IMR-90 (cell line): ENCODE data around the gene CDC42BPA. TPM values are rescaled to one million over a fixed set of nuclear protein-coding genes. Genes with fewer than 3 reads are reported as not detected.

ENCODE experiments used
- ATAC-seq: fragments of 200-7000 bp; cut with Tn5 transposase; 2 replicates; pipeline ENCODE4 v1.9.1; 2020; ENCODE audit warnings: low read depth, mild to moderate bottlenecking, moderate library complexity
- BruUV-seq: library from RNA; stranded (reverse); fragments of 400-500 nt; replicated peaks from 2 replicates; lab custom pipeline; 2021; lab: Mats Ljungman, UMichigan
- CTCF ChIA-PET: fragments of 300-600 bp; formaldehyde crosslinking; extraction: SDS; loops from one replicate; lab custom pipeline; 2021; ENCODE audit warnings: antibody characterized with exemption; lab: Yijun Ruan, JAX
- POLR2A ChIA-PET: fragments of 300-600 bp; sonication (Branson Sonifier 250); formaldehyde crosslinking; loops from one replicate; lab custom pipeline; 2022; ENCODE audit warnings: antibody characterized with exemption; ENCODE audit not compliant: unreplicated experiment; lab: Charles Lee
- DNase-seq: peaks from one replicate; pipeline ENCODE4 v3.0.0; 2013
- H2AFZ ChIP-seq: replicated peaks from 2 replicates; pipeline ENCODE3; 2013; ENCODE audit warnings: low read length, mild to moderate bottlenecking; ENCODE audit not compliant: poor library complexity
- H2AK5ac ChIP-seq: 2 replicates; pipeline ENCODE4 v1.6.1; 2013; ENCODE audit warnings: low read depth, low read length, inconsistent platforms
- H2AK9ac ChIP-seq: replicated peaks from 2 replicates; pipeline ENCODE3; 2013; ENCODE audit warnings: mild to moderate bottlenecking, low read depth, low read length, moderate library complexity; ENCODE audit not compliant: poor library complexity
- H2BK120ac ChIP-seq: 2 replicates; pipeline ENCODE4 v1.6.1; 2013; ENCODE audit warnings: low read depth, low read length, inconsistent platforms
- H2BK15ac ChIP-seq: 3 replicates; pipeline ENCODE4 v1.6.1; 2013; ENCODE audit warnings: low read depth, low read length, inconsistent platforms
- H2BK20ac ChIP-seq: 2 replicates; pipeline ENCODE4 v1.6.1; 2013; ENCODE audit warnings: low read depth, mild to moderate bottlenecking, inconsistent platforms, low read length, moderate library complexity
- H2BK5ac ChIP-seq: 2 replicates; pipeline ENCODE4 v1.6.1; 2013; ENCODE audit warnings: mild to moderate bottlenecking, low read depth, low read length, inconsistent platforms; ENCODE audit not compliant: poor library complexity, severe bottlenecking
- H3K14ac ChIP-seq: replicated peaks from 2 replicates; pipeline ENCODE4 v1.6.1; 2013; ENCODE audit warnings: low read depth, low read length, inconsistent platforms
- H3K18ac ChIP-seq: 2 replicates; pipeline ENCODE4 v1.6.1; 2013; ENCODE audit warnings: low read depth, low read length, control low read depth
- H3K23ac ChIP-seq: 2 replicates; pipeline ENCODE4 v1.6.1; 2013; ENCODE audit warnings: low read depth, low read length, inconsistent platforms
- H3K27ac ChIP-seq: 2 replicates; pipeline ENCODE4 v1.5.1; 2013; ENCODE audit warnings: mild to moderate bottlenecking, control low read depth, low read length; ENCODE audit not compliant: insufficient read depth
- H3K27me3 ChIP-seq: 2 replicates; pipeline ENCODE4 v1.6.1; 2013; ENCODE audit warnings: low read length; ENCODE audit not compliant: control insufficient read depth, insufficient read depth
- H3K36me3 ChIP-seq: 2 replicates; pipeline ENCODE4 v1.6.1; 2013; ENCODE audit warnings: low read length, mixed read lengths; ENCODE audit not compliant: control insufficient read depth, insufficient read depth
- H3K4ac ChIP-seq: 2 replicates; pipeline ENCODE4 v1.6.1; 2013; ENCODE audit warnings: low read depth, low read length, inconsistent platforms
- H3K4me1 ChIP-seq: 2 replicates; pipeline ENCODE4 v1.6.1; 2013; ENCODE audit warnings: low read length, mixed read lengths; ENCODE audit not compliant: control insufficient read depth, insufficient read depth
- H3K4me2 ChIP-seq: 2 replicates; pipeline ENCODE4 v1.6.1; 2013; ENCODE audit warnings: low read depth, mild to moderate bottlenecking, control low read depth, low read length, moderate library complexity
- H3K4me3 ChIP-seq: 2 replicates; pipeline ENCODE4 v1.5.1; 2013; ENCODE audit warnings: low read depth, mild to moderate bottlenecking, control low read depth, low read length, moderate library complexity; ENCODE audit not compliant: insufficient read depth
- H3K56ac ChIP-seq: 2 replicates; pipeline ENCODE4 v1.6.1; 2013; ENCODE audit warnings: low read length, inconsistent platforms; ENCODE audit not compliant: insufficient read depth; ENCODE audit errors: extremely low read depth
- H3K79me1 ChIP-seq, 2 experiments: 2 replicates each; pipeline ENCODE4 v1.6.1; 2013; ENCODE audit warnings: low read length in 2 of 2, inconsistent platforms in 1 of 2, low read depth in 1 of 2
- H3K9ac ChIP-seq: 2 replicates; pipeline ENCODE4 v1.6.1; 2013; ENCODE audit warnings: low read depth, low read length, control low read depth
- H3K9me1 ChIP-seq: 2 replicates; pipeline ENCODE4 v1.6.1; 2013; ENCODE audit warnings: low read length, inconsistent platforms; ENCODE audit not compliant: insufficient read depth
- H3K9me3 ChIP-seq: 2 replicates; pipeline ENCODE4 v1.6.1; 2013; ENCODE audit warnings: low read length; ENCODE audit not compliant: control insufficient read depth, insufficient read depth
- H4K20me1 ChIP-seq: 2 replicates; pipeline ENCODE4 v1.6.1; 2013; ENCODE audit warnings: low read length, inconsistent platforms; ENCODE audit not compliant: insufficient read depth
- H4K5ac ChIP-seq: 2 replicates; pipeline ENCODE4 v1.6.1; 2013; ENCODE audit warnings: mild to moderate bottlenecking, low read depth, low read length, control low read depth
- H4K8ac ChIP-seq, 2 experiments: 2 replicates each; pipeline ENCODE4 v1.6.1; 2013; ENCODE audit warnings: low read depth in 2 of 2, low read length in 2 of 2, control low read depth in 1 of 2, inconsistent platforms in 1 of 2
- H4K91ac ChIP-seq: 2 replicates; pipeline ENCODE4 v1.6.1; 2013; ENCODE audit warnings: low read depth, low read length, inconsistent platforms; ENCODE audit not compliant: insufficient read depth
- BHLHE40 ChIP-seq: fragments of 150-350 bp; IDR thresholded peaks from 2 replicates; pipeline ENCODE4 v1.6.1; 2016; ENCODE audit warnings: mild to moderate bottlenecking, low read depth, low read length
- CEBPB ChIP-seq: IDR thresholded peaks from 2 replicates; pipeline ENCODE4 v1.6.1; 2012; ENCODE audit warnings: low read depth, low read length, improper control_type of control experiment
- CHD1 ChIP-seq: IDR thresholded peaks from 2 replicates; pipeline ENCODE4 v1.6.1; 2012; ENCODE audit warnings: low read depth, low read length, improper control_type of control experiment
- CTCF ChIP-seq: conservative IDR thresholded peaks from 2 replicates; pipeline ENCODE4 v1.5.1; 2012; ENCODE audit warnings: mild to moderate bottlenecking, low read depth, low read length, improper control_type of control experiment
- ELK1 ChIP-seq: fragments of 150-350 bp; IDR thresholded peaks from 2 replicates; pipeline ENCODE4 v1.6.1; 2016; ENCODE audit warnings: low read depth, mild to moderate bottlenecking, low read length, moderate library complexity, borderline replicate concordance
- FOS ChIP-seq: fragments of 150-350 bp; IDR thresholded peaks from 2 replicates; pipeline ENCODE4 v1.6.1; 2016; ENCODE audit warnings: low read depth, low read length
- MAFK ChIP-seq: IDR thresholded peaks from 2 replicates; pipeline ENCODE4 v1.6.1; 2012; ENCODE audit warnings: low read depth, low read length, improper control_type of control experiment
- MAZ ChIP-seq: IDR thresholded peaks from 2 replicates; pipeline ENCODE4 v1.6.1; 2012; ENCODE audit warnings: low read depth, mild to moderate bottlenecking, low read length, improper control_type of control experiment, moderate library complexity, borderline replicate concordance
- MXI1 ChIP-seq: IDR thresholded peaks from 2 replicates; pipeline ENCODE4 v1.6.1; 2012; ENCODE audit warnings: low read depth, mild to moderate bottlenecking, low read length, moderate library complexity, borderline replicate concordance
- NFE2L2 ChIP-seq: fragments of 150-350 bp; IDR thresholded peaks from 2 replicates; pipeline ENCODE4 v1.6.1; 2016; ENCODE audit warnings: low read depth, mild to moderate bottlenecking, low read length
- POLR2A ChIP-seq: IDR thresholded peaks from 2 replicates; pipeline ENCODE4 v1.6.1; 2012; ENCODE audit warnings: mild to moderate bottlenecking, low read depth, low read length
- RAD21 ChIP-seq: IDR thresholded peaks from 2 replicates; pipeline ENCODE4 v1.6.1; 2012; ENCODE audit warnings: low read length, improper control_type of control experiment
- RCOR1 ChIP-seq: IDR thresholded peaks from 2 replicates; pipeline ENCODE4 v1.6.1; 2012; ENCODE audit warnings: mild to moderate bottlenecking, low read length, improper control_type of control experiment; ENCODE audit not compliant: insufficient replicate concordance
- RFX5 ChIP-seq: IDR thresholded peaks from 2 replicates; pipeline ENCODE4 v1.8.0; 2012; ENCODE audit warnings: low read depth, mild to moderate bottlenecking, low read length, moderate library complexity
- SMC3 ChIP-seq: fragments of 150-350 bp; IDR thresholded peaks from 2 replicates; pipeline ENCODE4 v1.6.1; 2016; ENCODE audit warnings: low read depth, mild to moderate bottlenecking, antibody characterized with exemption, low read length, moderate library complexity
- WGBS, 2 experiments: methylation state at CpG; one replicate each; pipeline versions ENCODE4 v1.1.5 to v1.1.7; 2013; ENCODE audit warnings: missing lambda C conversion rate in 2 of 2; ENCODE audit not compliant: insufficient read length in 1 of 2; ENCODE audit errors: extremely low coverage in 2 of 2; 5-methylcytosine and 5-hydroxymethylcytosine counted together
- dilution Hi-C: fragments of 300-500 bp; cut with HindIII; formaldehyde crosslinking; loops from one replicate; pipeline ENCODE4 v1.14.3; 2018; ENCODE audit warnings: low sequenced_read_pairs; ENCODE audit not compliant: unreplicated experiment
- in situ Hi-C: fragments of 300-500 bp; cut with MboI; formaldehyde crosslinking; loops from 3 replicates; pipeline ENCODE4 v1.14.3; 2019; ENCODE audit warnings: low sequenced_read_pairs, inconsistent platforms, mixed read lengths
- intact Hi-C: fragments of 100-400 bp; cut with micrococcal nuclease; formaldehyde crosslinking; loops from 2 replicates; pipeline ENCODE4 v1.10.0; 2022
- polyA plus RNA-seq, 3 experiments: library from polyadenylated mRNA; depleted of rRNA; stranded (reverse); fragments of >200 nt; gene quantifications; 2 replicates each; pipeline ENCODE4 v1.2.3, GENCODE V29; 2012; ENCODE audit warnings: low replicate concordance in 1 of 3
- total RNA-seq: library from RNA; depleted of rRNA; stranded (reverse); fragments of >200 nt; gene quantifications from 2 replicates; pipeline ENCODE4 v1.2.3, GENCODE V29; 2012
- TF ChIP-seq, protein P1 (sequence below): fragments of 150-350 bp; IDR thresholded peaks from 2 replicates; pipeline ENCODE4 v1.6.1; 2017; ENCODE audit warnings: mild to moderate bottlenecking, antibody characterized with exemption, low read length, low read depth

The CDC42BPA gene
- total and polyA plus RNA-seq, 2 of the 4 experiments (the other 2 are of a cell fraction) = 9.4 to 27.8 TPM

DNA sequence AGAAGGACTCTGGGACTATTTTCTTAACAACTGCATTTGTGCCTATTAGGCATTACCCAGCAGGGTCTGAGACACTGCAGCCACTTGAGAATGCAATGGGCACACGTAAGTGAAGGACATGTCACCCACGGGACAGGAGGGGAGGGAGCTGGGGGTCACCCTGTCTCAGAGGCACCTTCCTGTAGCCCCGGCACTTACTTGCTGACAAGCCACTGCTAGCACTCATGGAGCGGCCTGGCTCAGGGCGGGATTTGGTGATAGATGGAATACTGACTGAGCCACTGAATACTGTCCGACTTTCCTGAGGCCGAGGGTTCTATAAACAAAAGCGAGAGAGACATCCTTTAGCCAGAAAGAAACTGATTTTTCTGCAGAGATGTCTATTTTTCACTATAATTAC, 313.5 kb downstream of the CDC42BPA start:
- H3K4me3 ChIP-seq = no peak overlapping the region
- H2BK15ac ChIP-seq = no peak overlapping the region
- TF ChIP-seq RCOR1 (no peak), RAD21 (no peak), MAFK (no peak), RFX5 (no peak), SMC3 (no peak), BHLHE40 (no peak), POLR2A (no peak), ELK1 (no peak), CEBPB (no peak), CTCF (no peak), NFE2L2 (no peak), FOS (no peak), CHD1 (no peak), MAZ (no peak), MXI1 (no peak)
- TF ChIP-seq, protein P1, sequence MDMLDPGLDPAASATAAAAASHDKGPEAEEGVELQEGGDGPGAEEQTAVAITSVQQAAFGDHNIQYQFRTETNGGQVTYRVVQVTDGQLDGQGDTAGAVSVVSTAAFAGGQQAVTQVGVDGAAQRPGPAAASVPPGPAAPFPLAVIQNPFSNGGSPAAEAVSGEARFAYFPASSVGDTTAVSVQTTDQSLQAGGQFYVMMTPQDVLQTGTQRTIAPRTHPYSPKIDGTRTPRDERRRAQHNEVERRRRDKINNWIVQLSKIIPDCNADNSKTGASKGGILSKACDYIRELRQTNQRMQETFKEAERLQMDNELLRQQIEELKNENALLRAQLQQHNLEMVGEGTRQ = no peak
- CTCF ChIA-PET = no interaction called here
- H3K9ac ChIP-seq = no peak overlapping the region
- no peak overlapping the region for H3K23ac ChIP-seq
- BruUV-seq = no TSS peak
- peaks cover 19% of the 10 kb centered on the region for H3K36me3 ChIP-seq
- H2BK20ac ChIP-seq = no peak overlapping the region
- DNase-seq (no peak), ATAC-seq (no peak)
- no peak overlapping the region for H3K4me2 ChIP-seq
- no peak overlapping the region for H4K5ac ChIP-seq
- H3K27ac ChIP-seq = no peak overlapping the region
- H3K56ac ChIP-seq = no peak overlapping the region
- no peak overlapping the region for H3K18ac ChIP-seq
- no peak overlapping the region for H3K14ac ChIP-seq
- no peaks in the 10 kb centered on the region for H3K4me1 ChIP-seq
- H2AFZ ChIP-seq = no peak overlapping the region
- intact Hi-C loops (no loop called here), in situ Hi-C loops (no loop called here), dilution Hi-C loops (no loop called here)
- H2BK5ac ChIP-seq = no peak overlapping the region
- H3K9me3 ChIP-seq = no peaks in the 10 kb centered on the region
- no peak overlapping the region for H4K91ac ChIP-seq
- no peaks in the 10 kb centered on the region; a peak in 1 of 4 replicates for H3K79me1 ChIP-seq
- H3K4ac ChIP-seq = no peak overlapping the region
- no CpG with 5 or more reads among the region's 8 CpGs for WGBS, 2 experiments
- H4K8ac ChIP-seq = no peak overlapping the region
- peaks cover 5% of the 10 kb centered on the region; the same call in 1 of the 2 replicates for H3K9me1 ChIP-seq
- H2AK5ac ChIP-seq = no peak overlapping the region
- H2AK9ac ChIP-seq = no peak overlapping the region
- no peaks in the 10 kb centered on the region for H4K20me1 ChIP-seq
- POLR2A ChIA-PET = no interaction called here
- H3K27me3 ChIP-seq = no peaks in the 10 kb centered on the region
- H2BK120ac ChIP-seq = no peak overlapping the region
